ENCODE results near the gene DUSP21. TPM values are rescaled to one million over a fixed set of nuclear protein-coding genes. Genes with fewer than 3 reads are reported as not detected.

The DUSP21 gene
- total RNA-seq, 1 experiment from 2014 or later = not detected

- ATAC-seq = peak; percentile 37
- Histone ChIP-seq H4K20me1 (ENCODE audit: insufficient read depth) (no peaks in the 10 kb centered on the region), H3K4me2 (ENCODE audit: low read length) (peak overlapping the region; percentile 82), H3K36me3 (ENCODE audit: control insufficient read depth in 1 of 2, insufficient read depth in 2 of 2, low read length in 2 of 2) (no peaks in the 10 kb centered on the region), H3K9ac (ENCODE audit: low read length) (peak overlapping the region; percentile 84), H3K27ac (ENCODE audit: low read depth, low read length) (peak overlapping the region; percentile 84), H3K4me1 (ENCODE audit: control insufficient read depth in 1 of 2, insufficient read depth in 2 of 2, low read length in 2 of 2) (peaks cover 2 to 14% of the 10 kb centered on the region in 2 experiments; a peak in 2 of 4 replicates), H3K9me3 (ENCODE audit: control insufficient read depth in 1 of 2, insufficient read depth in 1 of 2, low read depth in 1 of 2, low read length in 2 of 2) (no peaks in the 10 kb centered on the region), H3K27me3 (ENCODE audit: insufficient read depth, low read length) (no peaks in the 10 kb centered on the region), H2AFZ (ENCODE audit: low read depth, low read length, poor library complexity, severe bottlenecking) (no peak overlapping the region), H3K79me2 (ENCODE audit: insufficient read depth, low read length) (peaks cover 57% of the 10 kb centered on the region), H3K9me2 (ENCODE audit: insufficient read depth) (no peaks in the 10 kb centered on the region), H3K4me3 (replicated peaks in 1 of 2; ENCODE audit: low read depth in 1 of 2, low read length in 2 of 2) (peak overlapping the region; percentile 72 to 74)
- TF ChIP-seq YY1 (IDR thresholded peaks at IDR 0.05; ENCODE audit: extremely low read depth, insufficient replicate concordance, low read depth, low read length) = peak; percentile 73
- no peak for TF ChIP-seq EZH2phosphoT487 (IDR thresholded peaks at IDR 0.05; ENCODE audit: borderline replicate concordance)
- no peak for TF ChIP-seq ZBTB33 (IDR thresholded peaks at IDR 0.05; ENCODE audit: extremely low read depth, insufficient replicate concordance, low read length)
- TF ChIP-seq RAD21 (IDR thresholded peaks at IDR 0.05; ENCODE audit: low read depth) = peak; percentile 27; the same call in 1 of the 2 replicates
- 0 out of 2 replicates have a peak, but pooled peaks have one; percentile 19 for TF ChIP-seq ZFX (IDR thresholded peaks at IDR 0.05)
- TF ChIP-seq SIN3A (IDR thresholded peaks at IDR 0.05; ENCODE audit: low read depth) = peak; percentile 34; the same call in 1 of the 2 replicates
- TF ChIP-seq POLR2AphosphoS5 (IDR thresholded peaks at IDR 0.05; ENCODE audit: low read depth, low read length) = no peak
- no peak for TF ChIP-seq EZH2 (IDR thresholded peaks at IDR 0.05)
- TF ChIP-seq SRF (IDR thresholded peaks at IDR 0.05; ENCODE audit: low read depth) = no peak
- TF ChIP-seq, protein P1, sequence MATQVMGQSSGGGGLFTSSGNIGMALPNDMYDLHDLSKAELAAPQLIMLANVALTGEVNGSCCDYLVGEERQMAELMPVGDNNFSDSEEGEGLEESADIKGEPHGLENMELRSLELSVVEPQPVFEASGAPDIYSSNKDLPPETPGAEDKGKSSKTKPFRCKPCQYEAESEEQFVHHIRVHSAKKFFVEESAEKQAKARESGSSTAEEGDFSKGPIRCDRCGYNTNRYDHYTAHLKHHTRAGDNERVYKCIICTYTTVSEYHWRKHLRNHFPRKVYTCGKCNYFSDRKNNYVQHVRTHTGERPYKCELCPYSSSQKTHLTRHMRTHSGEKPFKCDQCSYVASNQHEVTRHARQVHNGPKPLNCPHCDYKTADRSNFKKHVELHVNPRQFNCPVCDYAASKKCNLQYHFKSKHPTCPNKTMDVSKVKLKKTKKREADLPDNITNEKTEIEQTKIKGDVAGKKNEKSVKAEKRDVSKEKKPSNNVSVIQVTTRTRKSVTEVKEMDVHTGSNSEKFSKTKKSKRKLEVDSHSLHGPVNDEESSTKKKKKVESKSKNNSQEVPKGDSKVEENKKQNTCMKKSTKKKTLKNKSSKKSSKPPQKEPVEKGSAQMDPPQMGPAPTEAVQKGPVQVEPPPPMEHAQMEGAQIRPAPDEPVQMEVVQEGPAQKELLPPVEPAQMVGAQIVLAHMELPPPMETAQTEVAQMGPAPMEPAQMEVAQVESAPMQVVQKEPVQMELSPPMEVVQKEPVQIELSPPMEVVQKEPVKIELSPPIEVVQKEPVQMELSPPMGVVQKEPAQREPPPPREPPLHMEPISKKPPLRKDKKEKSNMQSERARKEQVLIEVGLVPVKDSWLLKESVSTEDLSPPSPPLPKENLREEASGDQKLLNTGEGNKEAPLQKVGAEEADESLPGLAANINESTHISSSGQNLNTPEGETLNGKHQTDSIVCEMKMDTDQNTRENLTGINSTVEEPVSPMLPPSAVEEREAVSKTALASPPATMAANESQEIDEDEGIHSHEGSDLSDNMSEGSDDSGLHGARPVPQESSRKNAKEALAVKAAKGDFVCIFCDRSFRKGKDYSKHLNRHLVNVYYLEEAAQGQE (IDR thresholded peaks at IDR 0.05; ENCODE audit: low read depth) = no peak
- no peak for TF ChIP-seq ELF1 (IDR thresholded peaks at IDR 0.05; ENCODE audit: borderline replicate concordance, low read depth)
- no peak for TF ChIP-seq POLR2A (IDR thresholded peaks at IDR 0.05; ENCODE audit: borderline replicate concordance, extremely low read depth, insufficient read depth, insufficient read length)
- TF ChIP-seq, protein P2, sequence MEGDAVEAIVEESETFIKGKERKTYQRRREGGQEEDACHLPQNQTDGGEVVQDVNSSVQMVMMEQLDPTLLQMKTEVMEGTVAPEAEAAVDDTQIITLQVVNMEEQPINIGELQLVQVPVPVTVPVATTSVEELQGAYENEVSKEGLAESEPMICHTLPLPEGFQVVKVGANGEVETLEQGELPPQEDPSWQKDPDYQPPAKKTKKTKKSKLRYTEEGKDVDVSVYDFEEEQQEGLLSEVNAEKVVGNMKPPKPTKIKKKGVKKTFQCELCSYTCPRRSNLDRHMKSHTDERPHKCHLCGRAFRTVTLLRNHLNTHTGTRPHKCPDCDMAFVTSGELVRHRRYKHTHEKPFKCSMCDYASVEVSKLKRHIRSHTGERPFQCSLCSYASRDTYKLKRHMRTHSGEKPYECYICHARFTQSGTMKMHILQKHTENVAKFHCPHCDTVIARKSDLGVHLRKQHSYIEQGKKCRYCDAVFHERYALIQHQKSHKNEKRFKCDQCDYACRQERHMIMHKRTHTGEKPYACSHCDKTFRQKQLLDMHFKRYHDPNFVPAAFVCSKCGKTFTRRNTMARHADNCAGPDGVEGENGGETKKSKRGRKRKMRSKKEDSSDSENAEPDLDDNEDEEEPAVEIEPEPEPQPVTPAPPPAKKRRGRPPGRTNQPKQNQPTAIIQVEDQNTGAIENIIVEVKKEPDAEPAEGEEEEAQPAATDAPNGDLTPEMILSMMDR (IDR thresholded peaks at IDR 0.05 in 2 of 3, conservative IDR thresholded peaks at IDR 0.05 in 1 of 3; ENCODE audit: borderline replicate concordance in 1 of 3, insufficient read depth in 1 of 3, low read depth in 2 of 3, low read length in 2 of 3) = no peak
- intact Hi-C loops (cut with micrococcal nuclease) = loop anchor here (2.0 kb wide), 1 partner anchor 197 kb away; no protein-coding TSS in a partner anchor
- no peak for DNase-seq (ENCODE audit: low read depth, low spot score)
- RAD21 ChIA-PET (ENCODE audit: low non-redundant PET in 1 of 2, low total read pairs in 2 of 2, uncharacterized antibody in 2 of 2, unreplicated experiment in 2 of 2) = no interaction called here
- CTCF ChIA-PET = interaction anchor here (1.0 kb wide), 1 partner anchor 197 kb away, joined by 3 read pairs; no protein-coding TSS in a partner anchor
- no TSS peak for BruUV-seq (replicated peaks)
- POLR2A ChIA-PET = no interaction called here
Observed at GRCh38 chrX:44873415-44874276, 29.8 kb downstream of the DUSP21 start.

Measured in HCT116 (cell line).